Cardiac muscle cell (in vitro differentiated cells and primary cell): ENCODE results near the gene CCDC136. TPM values are rescaled to one million over a fixed set of nuclear protein-coding genes. Genes with fewer than 3 reads are reported as not detected.
A peak's percentile ranks its signal among the peaks of the same experiment; 100 is the strongest.

Experiments used
- DNase-seq, 2 donors: peaks; one replicate each; pipeline versions ENCODE4 v3.0.0 to v3.0.0-alpha.2; 2010 to 2017; ENCODE audit warnings: low read depth in 1 of 2, low spot score in 1 of 2
- H3K27ac ChIP-seq: fragments of 200-600 bp; sonication (generic); 2 replicates; pipeline ENCODE4 v1.5.1; 2016
- H3K27me3 ChIP-seq: fragments of 200-600 bp; sonication (generic); 2 replicates; pipeline ENCODE4 v1.6.0; 2016; ENCODE audit warnings: control low read depth
- H3K36me3 ChIP-seq: fragments of 200-600 bp; sonication (generic); 2 replicates; pipeline ENCODE4 v1.5.1; 2016; ENCODE audit warnings: control low read depth
- H3K4me1 ChIP-seq: fragments of 200-600 bp; sonication (generic); 2 replicates; pipeline ENCODE4 v1.8.1; 2017; ENCODE audit warnings: low read depth, mild to moderate bottlenecking, mixed run types
- H3K4me3 ChIP-seq: fragments of 200-600 bp; sonication (generic); 2 replicates; pipeline ENCODE4 v1.5.1; 2016; ENCODE audit warnings: mild to moderate bottlenecking
- H3K9me3 ChIP-seq: fragments of 200-600 bp; sonication (generic); 2 replicates; pipeline ENCODE4 v1.5.1; 2017; ENCODE audit warnings: low read depth, mild to moderate bottlenecking, control low read depth
- CTCF ChIP-seq: IDR thresholded peaks from 2 replicates; pipeline ENCODE4 v1.5.1; 2012; ENCODE audit warnings: low read depth, mild to moderate bottlenecking, low read length
- polyA plus RNA-seq: library from polyadenylated mRNA; unstranded; fragments of >200 nt; fragmentation: Nextera tagmentation; extraction: Ambion mirVana; gene quantifications from 2 replicates; pipeline ENCODE4 v1.2.1, GENCODE V29; 2016
- total RNA-seq: library from RNA; depleted of rRNA; stranded (reverse); fragments of >200 nt; gene quantifications from 2 replicates; pipeline ENCODE4 v1.2.3, GENCODE V29; 2016

The CCDC136 gene
- total and polyA plus RNA-seq, 2 experiments from 2014 or later, result 10.7 to 26.4 TPM

GRCh38 chr7:128794020-128794419 is 2.3 kb downstream of the CCDC136 start:
- Histone ChIP-seq H3K36me3 (no peaks in the 10 kb centered on the region), H3K4me1 (no peaks in the 10 kb centered on the region), H3K4me3 (no peak overlapping the region), H3K9me3 (no peaks in the 10 kb centered on the region), H3K27ac (no peak overlapping the region), H3K27me3 (no peaks in the 10 kb centered on the region)
- no peak for TF ChIP-seq CTCF
- DNase-seq, result no peak

DNA sequence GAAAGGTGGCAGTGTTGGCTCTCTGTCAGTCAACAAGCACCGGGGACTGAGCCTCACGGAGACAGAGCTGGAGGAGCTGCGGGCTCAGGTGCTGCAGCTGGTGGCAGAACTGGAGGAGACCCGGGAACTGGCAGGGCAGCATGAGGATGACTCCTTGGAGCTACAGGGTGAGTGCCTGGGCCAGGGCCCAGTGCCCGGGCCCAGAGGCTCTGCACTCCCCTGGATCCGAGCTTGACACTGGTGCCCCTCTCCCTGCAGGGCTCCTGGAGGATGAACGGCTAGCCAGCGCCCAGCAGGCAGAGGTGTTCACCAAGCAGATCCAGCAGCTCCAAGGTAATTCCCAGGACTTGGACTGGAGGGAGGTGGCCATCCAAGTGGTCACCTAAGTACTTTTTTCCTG is 2.7 kb downstream of the CCDC136 start:
- DNase-seq, result no peak

DNA sequence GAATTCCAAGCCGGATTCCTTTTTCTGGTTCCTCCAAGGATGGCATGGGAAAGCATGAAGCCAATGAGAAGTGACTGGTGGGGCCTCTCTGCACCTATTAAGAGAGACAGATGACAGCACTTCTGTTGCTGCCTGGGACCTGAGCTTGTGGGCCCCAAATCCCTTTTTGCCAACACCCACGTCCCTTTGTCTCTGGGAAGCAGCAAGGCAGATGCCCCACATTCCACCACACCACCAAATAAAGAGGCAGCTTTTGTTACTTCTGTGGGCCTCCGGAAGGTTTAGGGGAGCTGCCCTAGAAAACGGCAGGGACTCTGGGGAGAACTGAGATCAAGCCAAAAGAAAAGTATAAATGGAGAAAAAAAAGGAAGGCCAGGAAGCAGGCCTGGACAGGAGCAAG is 3.4 kb downstream of the CCDC136 start:
- Histone ChIP-seq H3K9me3 (no peaks in the 10 kb centered on the region), H3K27ac (no peak overlapping the region), H3K4me1 (no peaks in the 10 kb centered on the region), H3K36me3 (peaks cover 3% of the 10 kb centered on the region), H3K4me3 (no peak overlapping the region), H3K27me3 (no peaks in the 10 kb centered on the region)
- no peak for TF ChIP-seq CTCF
- DNase-seq, result no peak

More for the DNA sequence above, 2.7 kb downstream of the CCDC136 start:
- H3K4me1 ChIP-seq, result no peaks in the 10 kb centered on the region
- no peak overlapping the region for H3K4me3 ChIP-seq
- no peaks in the 10 kb centered on the region for H3K27me3 ChIP-seq
- H3K9me3 ChIP-seq, result no peaks in the 10 kb centered on the region
- H3K36me3 ChIP-seq, result no peaks in the 10 kb centered on the region
- no peak for TF ChIP-seq CTCF
- H3K27ac ChIP-seq, result no peak overlapping the region

DNA sequence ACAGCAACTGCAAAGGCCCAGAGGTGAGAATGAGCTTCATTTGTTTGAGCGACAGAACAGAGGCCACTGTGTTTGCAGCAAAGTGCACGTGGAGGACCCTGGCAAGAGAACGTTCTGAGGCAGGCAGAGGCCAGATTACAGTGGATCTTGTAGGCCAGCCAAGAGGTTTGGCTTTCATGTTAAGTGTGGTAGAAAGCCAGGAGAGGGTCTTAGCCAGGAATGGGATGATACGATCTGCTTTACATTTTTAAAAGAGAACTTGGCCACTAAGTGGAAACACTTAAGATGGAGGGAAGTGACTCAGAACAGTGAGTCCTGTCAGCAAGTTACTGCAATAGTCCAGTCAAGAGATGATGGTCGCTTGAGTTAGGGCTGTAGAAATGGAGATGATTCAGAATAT is 4.6 kb downstream of the CCDC136 start:
- no peak for TF ChIP-seq CTCF
- H3K4me3 ChIP-seq, result no peak overlapping the region
- H3K27me3 ChIP-seq, result no peaks in the 10 kb centered on the region
- H3K4me1 ChIP-seq, result no peaks in the 10 kb centered on the region
- no peak overlapping the region for H3K27ac ChIP-seq
- H3K9me3 ChIP-seq, result no peaks in the 10 kb centered on the region
- peaks cover 3% of the 10 kb centered on the region for H3K36me3 ChIP-seq
- DNase-seq, result peak in 1 of 2 donors; percentile 94

GRCh38 chr7:128799451-128799850 is 7.7 kb downstream of the CCDC136 start:
- H3K27me3 ChIP-seq, result no peaks in the 10 kb centered on the region
- no peak overlapping the region for H3K27ac ChIP-seq
- TF ChIP-seq CTCF, result no peak
- peaks cover 3% of the 10 kb centered on the region for H3K36me3 ChIP-seq
- H3K9me3 ChIP-seq, result no peaks in the 10 kb centered on the region
- H3K4me1 ChIP-seq, result no peaks in the 10 kb centered on the region
- DNase-seq, result no peak
- no peak overlapping the region for H3K4me3 ChIP-seq

- DNase-seq, result no peak
- H3K4me3 ChIP-seq, result no peak overlapping the region
- TF ChIP-seq CTCF, result no peak
- H3K4me1 ChIP-seq, result no peaks in the 10 kb centered on the region
- no peaks in the 10 kb centered on the region for H3K9me3 ChIP-seq
- no peak overlapping the region for H3K27ac ChIP-seq
- H3K36me3 ChIP-seq, result peaks cover 3% of the 10 kb centered on the region
- H3K27me3 ChIP-seq, result no peaks in the 10 kb centered on the region
Observed at GRCh38 chr7:128800567-128800966, 8.8 kb downstream of the CCDC136 start.
